Measurements from ENCODE around the gene KCNQ4.

The KCNQ4 gene

DNA sequence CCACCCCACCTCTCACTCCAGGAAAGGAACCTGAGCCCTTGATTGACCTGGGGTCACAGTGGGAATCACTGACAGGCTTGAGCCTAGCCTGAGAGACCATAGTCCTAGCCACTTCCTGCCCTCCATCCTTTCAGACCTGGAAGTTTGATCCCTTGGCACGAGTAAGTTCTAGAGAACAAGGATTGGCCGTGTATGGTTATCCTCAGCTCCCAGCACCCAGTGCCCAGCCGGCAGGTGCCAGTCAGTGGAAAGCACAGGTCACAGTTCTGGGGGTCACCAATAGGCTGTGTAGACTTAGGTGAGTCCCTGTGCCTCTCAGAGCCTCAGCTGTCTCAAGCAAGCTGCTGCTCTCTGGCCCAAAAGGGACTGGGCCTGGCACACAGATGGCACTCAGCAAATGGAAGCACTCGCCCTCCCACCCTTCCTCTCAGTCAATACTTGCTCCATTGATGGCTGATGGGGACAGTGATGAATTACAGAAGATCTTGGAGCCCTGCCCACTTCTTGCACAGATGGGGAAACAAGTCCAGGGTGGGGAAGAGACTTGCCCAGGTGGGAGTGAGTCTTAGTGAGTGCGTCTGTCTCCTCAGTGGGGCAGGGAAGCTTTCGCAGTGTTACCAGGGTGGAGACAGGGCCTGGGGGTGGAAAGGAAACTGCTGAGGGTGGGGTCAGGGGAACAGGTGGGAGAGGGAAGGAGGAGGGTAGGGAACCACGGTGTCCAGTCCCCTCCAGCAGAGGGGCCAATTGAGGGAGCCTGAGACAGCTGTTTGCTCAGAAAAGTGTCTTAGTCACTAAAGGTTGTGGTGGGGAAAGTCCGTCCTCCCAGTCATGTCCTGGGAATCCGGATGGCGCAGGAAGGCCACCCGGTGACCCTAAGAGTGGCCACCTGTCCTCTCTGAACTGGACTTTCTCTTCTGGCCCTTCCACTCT, 2.6 kb upstream of the KCNQ4 start:
- DNase-seq: no peak

DNA sequence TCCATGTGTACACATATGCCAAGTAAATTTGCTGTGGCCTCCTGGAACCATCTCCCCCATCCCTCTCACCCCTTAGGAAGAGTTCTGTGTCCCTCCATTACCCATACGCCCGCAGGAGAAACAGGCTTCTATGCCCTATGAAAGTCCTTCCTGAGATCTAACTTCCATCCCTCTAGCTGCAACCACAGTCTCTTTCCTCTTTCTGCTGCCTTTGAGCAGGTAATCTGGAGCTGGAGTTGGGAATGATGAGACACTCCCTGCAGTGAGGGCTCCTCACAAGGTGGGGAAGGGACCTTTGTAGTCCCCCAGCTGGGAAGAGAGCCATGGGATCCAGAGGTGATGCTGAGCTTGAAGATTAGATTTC, 2.0 kb upstream of the KCNQ4 start:
- DNase-seq: no peak

DNA sequence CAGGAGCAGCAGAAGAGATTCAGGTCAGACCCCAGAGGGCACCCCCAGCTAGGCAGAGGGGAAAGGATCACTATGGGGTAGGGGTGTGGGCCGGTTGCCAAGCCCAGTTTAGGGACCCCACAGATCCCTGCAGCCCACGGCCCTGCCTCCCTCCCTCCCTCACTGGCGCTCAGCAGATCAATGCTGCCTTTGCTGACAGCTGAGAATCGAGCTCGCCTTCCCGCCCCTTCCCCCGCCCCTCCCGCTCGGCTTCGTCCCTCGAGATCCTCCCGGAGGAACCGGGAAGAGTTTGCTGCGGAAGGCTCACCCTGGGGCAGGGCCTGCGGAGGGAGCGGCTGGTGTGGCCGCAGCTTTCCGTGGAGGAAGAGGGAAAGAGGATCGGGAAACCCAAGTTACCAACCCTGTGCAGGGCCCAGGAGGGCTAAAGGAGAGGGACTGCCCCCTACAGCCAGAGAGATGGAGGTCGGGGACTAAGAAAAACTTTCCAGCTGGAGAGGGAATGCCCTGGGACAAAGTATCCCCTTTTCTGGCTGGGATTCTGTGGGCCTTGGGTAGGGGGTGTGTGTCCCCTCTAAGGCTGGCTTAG, 1.1 kb upstream of the KCNQ4 start:
- no peak for DNase-seq

DNA sequence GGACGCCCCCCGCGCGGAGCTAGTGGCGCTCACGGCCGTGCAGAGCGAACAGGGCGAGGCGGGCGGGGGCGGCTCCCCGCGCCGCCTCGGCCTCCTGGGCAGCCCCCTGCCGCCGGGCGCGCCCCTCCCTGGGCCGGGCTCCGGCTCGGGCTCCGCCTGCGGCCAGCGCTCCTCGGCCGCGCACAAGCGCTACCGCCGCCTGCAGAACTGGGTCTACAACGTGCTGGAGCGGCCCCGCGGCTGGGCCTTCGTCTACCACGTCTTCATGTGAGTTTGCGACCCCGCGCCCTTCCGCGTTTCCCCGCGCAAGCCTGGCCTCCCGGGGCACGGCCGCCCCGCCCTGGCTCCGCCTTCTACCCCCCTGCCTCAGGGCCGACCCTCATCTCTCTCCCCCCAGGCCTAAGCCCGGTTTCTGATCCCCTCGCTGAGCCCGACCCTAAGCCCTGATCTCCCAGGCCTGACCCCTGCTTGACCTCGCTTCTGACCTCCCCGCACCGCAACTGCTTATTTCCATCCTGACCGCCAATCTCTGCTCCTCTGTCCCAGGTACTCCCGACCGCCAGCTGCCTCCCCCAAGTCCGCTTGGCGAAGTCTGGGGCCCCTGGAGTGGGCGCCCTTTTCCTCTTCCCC, 669 bp downstream of the KCNQ4 start:
- DNase-seq: no peak

DNA sequence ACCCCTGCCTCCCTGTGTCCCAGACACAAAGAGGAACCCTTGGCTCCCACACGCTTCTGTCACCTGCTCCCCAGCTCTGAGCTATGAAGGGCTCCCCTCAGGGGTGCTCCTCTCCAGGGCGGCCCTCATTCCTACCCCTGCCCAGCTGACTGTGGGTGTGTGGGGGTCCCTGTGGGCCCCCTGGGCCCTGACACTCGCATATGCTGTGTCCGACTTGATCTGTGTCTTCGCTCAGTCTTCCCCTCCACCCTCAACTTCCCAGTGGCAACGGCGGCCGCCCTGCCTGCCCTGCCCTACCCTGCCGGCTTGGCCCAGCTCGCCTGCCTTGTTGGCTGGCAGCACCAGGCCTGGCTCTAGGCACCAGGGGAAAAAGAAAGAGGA, 1.2 kb downstream of the KCNQ4 start:
- DNase-seq: no peak

DNA sequence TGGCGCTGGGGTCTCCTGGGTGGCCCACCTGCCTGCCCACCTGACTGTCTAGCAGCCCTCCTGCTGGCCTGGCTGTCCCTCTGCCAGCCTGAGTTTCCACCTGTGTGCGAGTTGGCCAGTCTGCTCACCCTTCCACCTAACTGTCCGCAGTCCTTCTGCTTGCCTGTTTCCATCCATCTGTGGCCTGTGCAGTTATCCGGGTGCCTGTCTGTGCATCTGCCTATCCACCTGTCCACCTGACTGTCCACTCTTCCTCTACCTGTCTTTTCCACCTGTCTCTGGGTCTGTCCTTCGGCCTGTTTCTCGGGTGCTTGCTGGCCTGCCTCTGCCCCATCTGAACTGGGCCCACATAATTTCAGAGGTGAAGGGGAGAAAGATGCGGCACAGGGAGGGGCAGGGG, 1.9 kb downstream of the KCNQ4 start:
- no peak for DNase-seq

GRCh38 chr1:40786171-40786994, 2.8 kb downstream of the KCNQ4 start:
- no peak for DNase-seq

GRCh38 chr1:40786995-40787705, 3.6 kb downstream of the KCNQ4 start:
- DNase-seq: no peak

DNA sequence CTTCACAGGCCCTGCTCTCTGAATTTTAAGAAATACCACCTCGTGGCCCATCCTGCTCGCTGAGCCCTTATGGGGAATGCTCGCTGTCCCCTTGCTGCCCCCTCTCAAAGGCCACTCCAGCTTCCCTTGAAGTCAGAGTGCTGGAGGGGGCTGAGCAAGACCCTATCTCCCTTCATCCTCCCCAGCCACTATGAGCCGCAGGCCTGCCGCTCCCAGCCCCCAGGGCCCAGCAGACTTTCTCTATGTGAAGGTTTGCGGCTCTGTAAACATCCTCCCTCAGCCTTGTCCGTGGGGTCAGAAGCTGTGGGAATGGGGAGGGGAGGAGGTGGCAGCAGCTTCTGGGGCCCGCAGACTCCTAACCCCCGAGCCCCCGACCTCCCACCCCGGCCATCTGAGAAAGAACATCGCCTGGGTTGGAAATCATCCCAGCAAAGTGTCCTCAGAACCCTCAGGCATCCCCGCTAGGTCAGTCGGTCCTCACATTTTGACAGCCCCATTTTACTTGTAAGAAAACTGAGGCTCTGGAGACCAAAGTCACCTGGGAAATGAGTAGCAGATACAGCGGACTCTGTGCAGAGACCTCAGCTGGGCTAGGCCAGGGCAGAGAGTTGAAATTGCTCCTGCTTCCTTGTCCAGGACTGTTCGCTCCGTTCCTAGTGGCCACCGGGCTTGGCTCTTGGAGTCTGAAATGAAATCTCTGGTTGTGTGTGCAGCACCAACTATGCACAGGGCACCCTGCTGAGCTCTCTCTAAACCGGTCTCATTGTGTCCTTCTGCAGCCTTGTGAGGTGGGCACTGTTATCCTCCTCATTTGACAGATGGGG, 4.4 kb downstream of the KCNQ4 start:
- DNase-seq: no peak

DNA sequence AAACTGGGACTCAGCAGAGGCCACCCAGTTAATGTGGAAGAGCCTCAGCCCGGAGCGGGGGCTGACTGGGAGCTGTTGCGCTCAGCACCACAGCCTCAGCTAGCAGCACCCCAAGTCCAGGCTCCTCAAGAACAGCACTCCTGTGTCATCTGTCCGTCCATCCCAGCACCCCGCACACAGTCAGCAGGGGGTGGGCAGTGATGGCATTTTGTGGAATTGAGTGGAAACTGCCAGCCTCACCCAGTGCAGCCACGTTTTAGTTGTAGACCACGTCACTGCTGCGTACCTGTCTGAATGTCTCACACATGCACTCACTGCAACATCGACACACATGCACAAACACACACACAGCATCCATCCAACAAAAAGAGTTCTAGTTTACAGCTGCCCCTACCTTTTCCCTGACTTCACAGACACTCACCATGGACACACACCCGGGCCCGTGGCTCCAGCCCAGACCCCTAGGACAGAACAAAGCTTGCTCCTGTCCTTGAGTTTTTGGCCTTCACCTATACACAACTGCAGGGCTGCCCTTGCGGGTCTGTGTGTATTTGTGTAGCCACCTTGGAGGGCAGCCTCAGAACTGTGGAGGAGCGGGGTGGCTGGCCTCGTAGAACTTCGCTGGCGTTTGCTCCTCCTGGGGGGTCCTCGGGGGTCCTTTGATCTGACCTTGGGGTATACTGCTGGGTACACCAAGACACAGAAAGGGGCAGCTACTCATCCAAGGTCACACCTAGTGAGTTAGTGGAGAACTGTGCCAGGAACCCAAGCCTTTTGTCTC, 5.2 kb downstream of the KCNQ4 start:
- no peak for DNase-seq

DNA sequence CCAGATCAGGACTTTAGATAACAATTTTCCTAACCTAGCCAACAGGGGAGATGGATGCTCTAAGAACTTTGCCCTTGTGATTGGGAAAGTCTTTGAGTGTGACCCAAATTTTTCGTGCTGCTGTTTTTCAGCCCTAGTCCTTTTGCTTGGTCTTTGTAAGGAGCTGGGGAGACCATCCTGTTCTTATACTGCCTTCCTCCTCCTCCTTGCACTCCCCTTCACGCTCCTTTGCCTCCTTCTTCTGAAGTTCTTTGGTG, 5.7 kb downstream of the KCNQ4 start:
- no peak for DNase-seq

- DNase-seq: no peak
Measured at GRCh38 chr1:40789661-40790430, 6.3 kb downstream of the KCNQ4 start.

- no peak for DNase-seq
Measured at GRCh38 chr1:40792036-40792435, 8.4 kb downstream of the KCNQ4 start.

DNA sequence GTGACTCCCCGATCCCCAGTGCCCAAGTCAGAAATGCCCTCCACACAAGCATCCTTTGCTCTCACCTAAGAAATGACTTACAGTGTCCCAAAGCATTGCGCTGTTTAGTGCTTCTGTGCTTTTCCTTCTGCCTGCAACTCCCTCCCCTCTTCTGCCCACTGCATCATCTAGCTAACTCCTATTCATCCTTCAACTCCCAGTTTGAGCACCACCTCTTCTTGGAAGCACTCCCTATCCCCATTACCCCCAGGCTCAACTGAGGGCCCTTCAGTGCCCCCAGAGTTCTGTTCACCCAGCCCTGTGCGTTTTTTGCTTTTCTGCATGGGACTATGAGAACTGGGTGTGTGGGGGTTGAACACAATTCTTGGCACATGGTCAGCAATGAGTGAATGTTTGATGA, 10.0 kb downstream of the KCNQ4 start:
- DNase-seq: no peak

- DNase-seq: no peak
Measured at GRCh38 chr1:40794048-40794447, 10.5 kb downstream of the KCNQ4 start.

- no peak for DNase-seq
Measured at GRCh38 chr1:40794974-40795715, 11.6 kb downstream of the KCNQ4 start.

GRCh38 chr1:40795811-40796586, 12.4 kb downstream of the KCNQ4 start:
- no peak for DNase-seq

- DNase-seq: no peak
Measured at GRCh38 chr1:40796939-40797667, 13.5 kb downstream of the KCNQ4 start.
